GM19035 (cell line): ENCODE results near the gene USPL1.
A peak's percentile ranks its signal among the peaks of the same experiment; 100 is the strongest.

Experiments
- ATAC-seq: cut with Tn5 transposase; IDR thresholded peaks from one replicate; pipeline ENCODE4 v1.9.1; 2021; ENCODE audit not compliant: unreplicated experiment

The USPL1 gene

DNA sequence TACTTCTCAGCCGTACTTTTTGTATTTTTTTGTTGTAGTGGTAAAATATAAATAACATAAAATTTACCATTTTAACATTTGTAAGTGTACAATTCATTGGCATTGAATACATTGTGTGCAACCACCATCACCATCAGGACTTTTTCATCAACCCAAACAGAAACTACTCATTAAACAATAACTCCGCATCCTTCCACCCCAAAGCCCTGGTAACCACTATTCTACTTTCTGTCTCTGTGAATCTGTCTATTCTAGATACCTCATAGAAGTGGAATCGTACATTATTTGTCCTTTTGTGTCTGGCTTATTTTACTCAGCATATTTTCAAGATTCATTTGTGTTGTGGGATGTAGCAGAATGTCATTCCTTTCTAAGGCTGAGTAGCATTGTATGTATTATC is 38.5 kb downstream of the USPL1 start:
- no peak for ATAC-seq

- no peak for ATAC-seq
These were observed 42.3 kb downstream of the USPL1 start for GRCh38 chr13:30659980-30660379.

- ATAC-seq = no peak
These were observed 43.1 kb downstream of the USPL1 start for GRCh38 chr13:30660796-30661195.

GRCh38 chr13:30664689-30665275 is 47.1 kb downstream of the USPL1 start:
- no peak for ATAC-seq

GRCh38 chr13:30665638-30666037 is 47.9 kb downstream of the USPL1 start:
- ATAC-seq = no peak

DNA sequence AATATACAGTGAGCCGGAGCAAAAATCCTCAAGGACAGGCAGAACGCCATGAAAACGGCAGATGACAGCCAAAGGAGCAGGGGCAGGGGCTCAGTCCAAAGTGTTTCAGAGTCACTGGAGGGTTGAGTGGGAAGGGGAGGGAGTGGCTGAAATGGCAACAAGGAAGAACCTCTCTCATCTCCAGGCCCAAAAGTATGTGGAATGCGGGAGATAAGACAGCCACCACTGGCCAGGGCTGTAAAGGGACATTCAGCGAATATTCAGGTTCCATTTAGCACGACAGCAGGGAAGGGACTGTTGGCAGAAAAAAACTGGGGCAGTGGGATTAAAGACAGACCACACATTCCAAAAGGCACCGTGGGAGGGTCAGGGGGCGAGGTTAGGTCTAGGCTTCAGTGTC is 48.4 kb downstream of the USPL1 start:
- ATAC-seq = no peak

DNA sequence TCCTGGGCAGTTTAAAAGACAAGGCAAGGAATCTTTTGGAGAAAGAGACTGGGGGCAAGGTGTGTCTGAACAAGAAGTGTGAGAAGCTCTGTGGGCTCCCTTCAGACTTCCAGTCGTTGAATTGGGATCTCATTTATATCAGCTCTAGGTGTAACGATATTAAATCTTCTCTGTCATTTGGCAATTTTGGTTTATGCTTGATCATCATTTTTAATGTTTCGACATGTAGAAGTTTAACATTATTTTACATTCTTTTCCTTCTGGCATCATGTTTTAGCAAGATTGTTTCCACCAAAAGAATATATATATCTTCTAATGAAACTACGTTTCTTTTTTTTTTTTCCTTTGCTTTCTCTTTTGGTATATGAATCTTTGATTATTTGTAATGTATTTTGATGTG is 49.3 kb downstream of the USPL1 start:
- ATAC-seq = no peak

DNA sequence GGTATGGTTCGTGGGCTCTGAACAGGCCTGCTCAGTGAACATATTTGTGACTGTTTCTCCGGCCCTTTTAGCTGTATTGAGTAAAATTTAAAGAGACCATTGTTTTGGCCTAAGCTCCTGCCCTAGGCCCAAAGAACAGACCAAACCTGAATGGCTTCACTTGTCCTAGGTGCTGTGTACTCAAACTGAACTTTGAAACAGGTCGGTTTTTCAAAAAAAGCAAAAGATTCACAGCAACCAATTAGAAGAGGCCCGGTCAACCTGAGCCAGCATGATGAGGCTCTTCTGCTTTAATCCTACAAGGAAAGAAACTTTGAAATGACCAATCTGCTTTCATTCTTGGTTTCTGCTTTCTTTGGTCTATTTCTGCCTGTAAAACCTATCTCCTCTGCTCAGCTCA is 50.6 kb downstream of the USPL1 start:
- no peak for ATAC-seq

DNA sequence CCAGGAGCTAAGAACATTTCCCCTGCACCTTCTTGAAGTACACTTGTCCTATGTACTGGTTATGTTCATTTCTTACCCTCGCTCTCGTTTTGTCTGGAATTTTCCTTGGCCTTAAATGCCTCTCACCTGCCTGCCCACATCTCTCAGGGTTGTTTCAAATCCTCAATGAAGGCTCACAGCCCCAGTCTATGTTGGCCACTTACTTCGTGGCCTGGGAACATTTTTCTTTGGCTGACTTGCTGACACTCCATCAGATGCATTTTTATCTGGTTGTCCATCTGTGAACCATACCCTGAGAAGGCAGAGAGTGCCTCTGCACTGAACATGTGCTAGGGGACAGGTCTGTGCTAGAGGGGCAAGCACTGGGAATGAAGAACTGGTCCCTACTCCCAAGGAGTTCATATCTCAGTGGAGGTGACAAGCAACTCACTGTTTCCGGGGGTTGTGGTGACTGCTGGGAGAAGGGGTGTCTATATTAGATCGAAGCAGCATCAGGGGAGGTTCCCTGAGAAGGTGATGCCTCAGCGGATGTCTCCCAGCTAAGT is 53.6 kb downstream of the USPL1 start:
- ATAC-seq = no peak

DNA sequence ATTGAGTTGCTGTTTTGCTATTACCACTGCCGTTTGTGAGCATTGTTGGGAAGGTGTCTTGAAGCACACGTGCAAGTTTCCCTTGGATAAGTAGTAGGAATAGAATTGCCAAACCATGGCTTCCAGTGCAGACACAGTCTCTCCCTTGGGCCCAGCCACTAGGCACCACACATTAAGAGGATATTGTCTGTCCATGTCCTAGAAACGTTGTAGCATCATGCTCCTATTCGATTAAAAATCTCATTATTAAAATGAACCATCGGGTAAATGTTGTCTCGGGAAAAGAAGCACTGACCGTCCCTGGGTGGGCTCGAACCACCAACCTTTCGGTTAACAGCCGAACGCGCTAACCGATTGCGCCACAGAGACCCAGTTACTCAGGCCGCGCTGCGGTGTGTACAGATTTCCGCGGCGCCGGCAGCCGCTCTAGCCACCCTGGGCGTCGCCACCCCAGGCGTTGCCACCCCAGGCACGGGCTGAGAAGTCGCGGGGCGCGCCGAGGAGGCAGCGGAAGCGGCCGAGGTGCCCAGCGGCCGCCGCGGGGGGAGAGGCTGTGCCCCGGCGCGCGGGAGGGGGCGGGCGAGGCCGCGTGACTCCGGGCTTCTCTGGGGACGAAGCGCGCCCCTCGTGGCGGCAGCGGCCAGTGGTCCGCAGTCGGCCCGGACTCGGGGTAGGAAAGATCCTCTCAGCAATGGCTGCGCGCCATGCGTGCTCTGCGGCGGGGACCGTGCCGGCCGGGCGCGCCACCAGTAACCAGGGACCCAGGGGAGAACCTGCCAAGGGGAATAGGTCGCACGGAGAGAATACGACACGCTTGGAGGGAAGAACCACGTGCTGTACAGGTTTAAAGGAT is 56.2 kb downstream of the USPL1 start:
- ATAC-seq = peak; percentile 91

DNA sequence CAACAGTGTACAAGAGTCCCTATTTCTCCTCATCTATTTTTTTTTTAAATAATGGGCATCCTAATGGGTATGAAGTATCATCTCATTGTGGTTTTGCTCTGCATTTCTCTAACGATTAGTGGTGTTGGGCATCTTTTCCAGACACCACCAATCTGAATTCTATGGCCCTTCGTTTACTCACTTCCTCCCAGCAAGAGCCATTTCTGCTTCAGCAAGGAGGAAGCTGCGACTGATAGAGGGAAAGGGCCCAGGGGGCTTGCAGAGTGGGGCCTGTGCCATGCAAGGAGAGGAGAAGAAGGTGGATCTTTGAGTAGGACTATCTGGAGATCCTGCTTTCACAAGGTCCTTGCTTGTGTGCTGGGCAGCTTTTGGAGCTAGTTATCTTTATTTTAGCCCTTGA is 58.0 kb downstream of the USPL1 start:
- no peak for ATAC-seq

GRCh38 chr13:30676672-30677071 is 59.0 kb downstream of the USPL1 start:
- ATAC-seq = no peak

- ATAC-seq = no peak
These were observed 62.0 kb downstream of the USPL1 start for GRCh38 chr13:30679483-30680330.

DNA sequence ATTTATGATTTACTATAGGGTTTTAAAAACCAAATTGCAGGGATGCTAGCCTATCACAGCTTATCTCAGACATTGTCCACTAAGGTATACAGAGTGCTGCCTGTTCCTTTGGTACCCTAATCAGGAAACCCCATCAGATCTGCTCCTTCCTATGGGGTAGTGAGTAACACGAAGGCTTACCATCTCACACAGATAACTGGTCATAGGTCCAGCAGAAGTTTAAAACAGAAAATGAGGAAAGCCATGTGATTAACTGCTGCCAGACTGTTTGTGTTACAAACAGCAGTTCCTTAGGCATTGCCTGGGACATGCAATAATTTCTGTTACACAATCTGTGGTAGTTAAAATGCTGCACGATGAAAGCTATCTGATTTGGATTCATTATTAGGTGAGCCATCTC is 64.1 kb downstream of the USPL1 start:
- ATAC-seq = no peak

DNA sequence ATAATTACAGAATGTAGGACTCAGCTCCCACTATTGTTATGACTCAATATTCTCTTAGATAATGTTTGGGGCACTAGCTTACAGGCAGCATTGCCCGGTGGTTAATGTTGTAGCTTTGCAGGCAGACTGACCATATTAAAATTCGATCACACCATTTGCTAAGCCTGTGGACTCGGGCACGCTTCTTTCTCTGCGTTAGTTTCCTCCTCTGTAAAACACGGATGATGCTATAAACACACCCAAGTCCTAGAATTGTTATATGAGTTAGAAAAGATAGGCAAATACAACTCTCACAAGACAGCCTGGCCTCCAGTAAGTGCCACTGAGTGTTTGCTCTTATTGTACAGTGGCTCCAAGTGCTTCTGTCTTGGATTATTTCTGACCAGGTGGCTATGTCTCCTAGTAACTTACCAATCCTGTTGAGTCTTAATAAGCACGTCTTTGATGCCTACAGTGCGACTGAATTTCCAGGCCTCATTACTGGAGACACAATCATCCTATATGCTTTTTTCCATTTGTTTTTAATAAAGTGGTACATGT is 67.7 kb downstream of the USPL1 start:
- ATAC-seq = no peak

GRCh38 chr13:30685987-30686386 is 68.3 kb downstream of the USPL1 start:
- no peak for ATAC-seq

DNA sequence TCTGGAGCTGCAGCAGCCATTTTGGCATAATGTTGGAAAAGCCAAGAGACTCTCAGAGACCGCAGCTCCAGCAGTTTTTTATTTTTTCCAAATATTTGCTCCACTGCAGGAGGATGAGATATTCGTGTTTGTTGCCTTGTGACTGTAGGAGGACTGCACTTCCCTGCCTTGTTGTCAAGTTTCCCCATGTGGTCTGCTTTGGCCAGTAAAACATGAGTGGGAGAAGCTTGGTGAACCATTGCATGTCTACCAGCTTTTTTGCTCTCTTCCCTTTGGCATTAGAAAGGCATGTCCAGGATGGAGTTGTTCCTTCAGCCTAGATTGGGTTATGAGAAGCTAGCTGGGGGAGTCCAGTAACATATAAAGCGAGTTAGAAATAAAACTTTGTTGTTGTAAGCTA is 69.9 kb downstream of the USPL1 start:
- ATAC-seq = no peak

GRCh38 chr13:30689752-30690151 is 72.0 kb downstream of the USPL1 start:
- ATAC-seq = no peak

GRCh38 chr13:30690282-30691188 is 72.8 kb downstream of the USPL1 start:
- ATAC-seq = peak; percentile 64

DNA sequence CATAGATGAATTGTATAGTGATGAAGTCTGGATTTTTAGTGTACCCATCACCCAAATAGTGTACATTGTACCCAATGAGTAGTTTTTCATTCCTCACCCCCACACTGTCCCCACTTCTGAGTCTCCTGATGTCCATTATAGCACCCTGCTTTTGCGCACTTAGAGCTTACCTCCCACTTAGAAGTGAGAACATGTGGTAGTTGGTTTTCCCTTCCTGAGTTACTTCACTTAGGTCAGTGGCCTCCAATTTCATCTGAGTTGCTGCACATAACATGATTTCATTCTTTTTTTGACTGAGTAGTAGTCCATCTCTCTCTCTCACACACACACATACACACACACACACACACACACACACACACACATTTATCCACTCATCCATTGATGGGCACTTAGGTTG is 74.4 kb downstream of the USPL1 start:
- ATAC-seq = no peak
